H1 (cell line): ENCODE results near the gene LITAFD. TPM values are rescaled to one million over a fixed set of nuclear protein-coding genes. Genes with fewer than 3 reads are reported as not detected.

Source experiments
- CTCF ChIA-PET: fragments of 300-600 bp; sonication (Branson Sonifier 250); formaldehyde crosslinking; loops from one replicate; lab custom pipeline; 2021; ENCODE audit not compliant: partially characterized antibody; lab: Charles Lee
- POLR2A ChIA-PET: fragments of 300-600 bp; sonication (Branson Sonifier 250); formaldehyde crosslinking; loops from one replicate; lab custom pipeline; 2021; ENCODE audit warnings: inconsistent platforms; ENCODE audit not compliant: partially characterized antibody; lab: Charles Lee
- DNase-seq, 2 experiments: peaks; one replicate each; pipeline versions ENCODE4 v3.0.0 to v3.0.0-alpha.2; 2010 to 2022; ENCODE audit warnings: low spot score in 2 of 2, low read depth in 1 of 2, mixed read lengths in 1 of 2
- FAIRE-seq: peaks from 2 replicates; lab custom pipeline; 2011; peaks lifted over from hg19 to GRCh38; lab: Jason Lieb, UNC
- H2AFZ ChIP-seq: 2 replicates; pipeline ENCODE4 v1.8.1; 2012; ENCODE audit warnings: low read length, inconsistent platforms
- H2AK5ac ChIP-seq: 2 replicates; pipeline ENCODE4 v1.6.1; 2013; ENCODE audit warnings: low read depth, low read length
- H2BK120ac ChIP-seq: replicated peaks from 2 replicates; pipeline ENCODE3; 2013; ENCODE audit warnings: low read depth, low read length, inconsistent platforms
- H2BK12ac ChIP-seq: 2 replicates; pipeline ENCODE4 v1.6.1; 2013; ENCODE audit warnings: low read depth, low read length
- H2BK15ac ChIP-seq: 2 replicates; pipeline ENCODE4 v1.6.1; 2013; ENCODE audit warnings: low read length
- H2BK20ac ChIP-seq: 2 replicates; pipeline ENCODE4 v1.6.1; 2013; ENCODE audit warnings: low read length
- H2BK5ac ChIP-seq: 2 replicates; pipeline ENCODE4 v1.6.1; 2013; ENCODE audit warnings: low read depth, low read length
- H3K14ac ChIP-seq: 2 replicates; pipeline ENCODE4 v1.6.1; 2013; ENCODE audit warnings: inconsistent platforms; ENCODE audit not compliant: insufficient read length
- H3K18ac ChIP-seq: 2 replicates; pipeline ENCODE4 v1.6.1; 2013; ENCODE audit warnings: low read length; ENCODE audit errors: extremely low read depth
- H3K23ac ChIP-seq: 2 replicates; pipeline ENCODE4 v1.6.1; 2013; ENCODE audit warnings: inconsistent platforms; ENCODE audit not compliant: insufficient read length
- H3K23me2 ChIP-seq: 2 replicates; pipeline ENCODE4 v1.6.1; 2013; ENCODE audit warnings: low read depth, low read length
- H3K27ac ChIP-seq: 2 replicates; pipeline ENCODE4 v1.6.1; 2011; ENCODE audit warnings: low read depth, low read length, inconsistent platforms
- H3K27me3 ChIP-seq, 4 experiments: replicated peaks in 1 of 4; 1 replicate in 1 of 4; 2 replicates in 3 of 4; pipeline versions ENCODE4 v1.6.1 to v1.8.1; 2011 to 2013; ENCODE audit warnings: low read length in 3 of 4, mild to moderate bottlenecking in 3 of 4, inconsistent platforms in 2 of 4, mixed read lengths in 2 of 4, moderate library complexity in 1 of 4; ENCODE audit not compliant: control insufficient read depth in 3 of 4, insufficient read depth in 3 of 4; ENCODE audit errors: extremely low read depth in 1 of 4
- H3K36me3 ChIP-seq, 4 experiments: 2 replicates each; pipeline versions ENCODE4 v1.6.1 to v1.8.1; 2011 to 2013; ENCODE audit warnings: mild to moderate bottlenecking in 4 of 4, low read length in 3 of 4, moderate library complexity in 2 of 4, control low read depth in 1 of 4, inconsistent platforms in 1 of 4; ENCODE audit not compliant: insufficient read depth in 4 of 4, control insufficient read depth in 2 of 4
- H3K4ac ChIP-seq: replicated peaks from 2 replicates; pipeline ENCODE3; 2013; ENCODE audit warnings: low read length, low read depth, mixed read lengths, inconsistent platforms; ENCODE audit not compliant: insufficient read length
- H3K4me1 ChIP-seq, 4 experiments: replicated peaks in 1 of 4; 1 replicate in 1 of 4; 2 replicates in 3 of 4; pipeline versions ENCODE4 v1.6.1 to v1.8.1; 2011 to 2013; ENCODE audit warnings: low read length in 3 of 4, inconsistent platforms in 2 of 4, mixed read lengths in 1 of 4; ENCODE audit not compliant: insufficient read depth in 4 of 4, control insufficient read depth in 3 of 4
- H3K4me2 ChIP-seq, 2 experiments: 2 replicates each; pipeline versions ENCODE4 v1.6.1 to v1.8.1; 2011 to 2013; ENCODE audit warnings: low read depth in 2 of 2, low read length in 2 of 2, control low read depth in 1 of 2, inconsistent platforms in 1 of 2, mild to moderate bottlenecking in 1 of 2; ENCODE audit not compliant: insufficient read depth in 1 of 2
- H3K4me3 ChIP-seq, 4 experiments: fragments of 200-600, 300-600 bp in 1 of 4; sonication (generic), shearing (Covaris generic), sonication (Bioruptor Twin) in 1 of 4; 2 replicates each; pipeline versions ENCODE4 v1.5.1 to v1.8.1; 2011 to 2016; ENCODE audit warnings: low read length in 4 of 4, low read depth in 3 of 4, control low read depth in 2 of 4, inconsistent platforms in 2 of 4, mild to moderate bottlenecking in 2 of 4, mixed read lengths in 1 of 4, moderate library complexity in 1 of 4; ENCODE audit not compliant: insufficient read depth in 2 of 4; ENCODE audit errors: extremely low read depth in 1 of 4
- H3K56ac ChIP-seq: replicated peaks from 2 replicates; pipeline ENCODE3; 2013; ENCODE audit warnings: low read depth, mild to moderate bottlenecking, mixed read lengths, low read length, inconsistent platforms; ENCODE audit not compliant: insufficient read length
- H3K79me1 ChIP-seq: 2 replicates; pipeline ENCODE4 v1.6.1; 2013; ENCODE audit warnings: low read depth, low read length, control low read depth
- H3K79me2 ChIP-seq, 2 experiments: 2 replicates each; pipeline versions ENCODE4 v1.6.1 to v1.8.1; 2012 to 2013; ENCODE audit warnings: low read length in 2 of 2, mild to moderate bottlenecking in 2 of 2, inconsistent platforms in 1 of 2; ENCODE audit not compliant: insufficient read depth in 2 of 2, control insufficient read depth in 1 of 2
- H3K9ac ChIP-seq, 4 experiments: replicated peaks in 1 of 4; 1 replicate in 1 of 4; 2 replicates in 3 of 4; pipeline versions ENCODE4 v1.6.1 to v1.8.1; 2011 to 2013; ENCODE audit warnings: low read depth in 3 of 4, low read length in 3 of 4, control low read depth in 2 of 4, mild to moderate bottlenecking in 2 of 4, moderate library complexity in 2 of 4, inconsistent platforms in 1 of 4; ENCODE audit errors: extremely low read depth in 1 of 4
- H3K9me3 ChIP-seq, 2 experiments: 2 replicates each; pipeline versions ENCODE4 v1.6.1 to v1.8.1; 2012 to 2013; ENCODE audit warnings: mild to moderate bottlenecking in 2 of 2, moderate library complexity in 2 of 2, control low read depth in 1 of 2, inconsistent platforms in 1 of 2, low read depth in 1 of 2, low read length in 1 of 2, mixed read lengths in 1 of 2; ENCODE audit not compliant: insufficient read depth in 2 of 2
- H4K20me1 ChIP-seq, 2 experiments: replicated peaks in 1 of 2; 2 replicates each; pipeline versions ENCODE3 to v1.8.1; 2011 to 2013; ENCODE audit warnings: inconsistent platforms in 2 of 2, low read length in 2 of 2, mild to moderate bottlenecking in 1 of 2; ENCODE audit not compliant: insufficient read depth in 2 of 2, control insufficient read depth in 1 of 2
- H4K5ac ChIP-seq: 2 replicates; pipeline ENCODE4 v1.6.1; 2013; ENCODE audit warnings: low read length, low read depth, mixed read lengths, inconsistent platforms; ENCODE audit not compliant: insufficient read length
- H4K8ac ChIP-seq: 2 replicates; pipeline ENCODE4 v1.8.0; 2013; ENCODE audit warnings: mild to moderate bottlenecking, moderate library complexity, low read length, inconsistent platforms; ENCODE audit not compliant: insufficient read depth; ENCODE audit errors: extremely low read depth
- H4K91ac ChIP-seq: replicated peaks from 2 replicates; pipeline ENCODE3; 2013; ENCODE audit warnings: low read length, mixed read lengths, inconsistent platforms; ENCODE audit not compliant: insufficient read length
- BCL11A ChIP-seq, 2 experiments: IDR thresholded peaks; one replicate each; pipeline ENCODE4 v1.6.1; 2011; ENCODE audit warnings: low read depth in 2 of 2, low read length in 2 of 2, mild to moderate bottlenecking in 2 of 2
- EZH2 ChIP-seq: fragments of 200-600 bp; sonication (generic); IDR thresholded peaks from 2 replicates; pipeline ENCODE4 v1.7.1; 2012; ENCODE audit warnings: low read depth, mild to moderate bottlenecking, moderate library complexity, low read length, inconsistent platforms; ENCODE audit not compliant: severe bottlenecking
- WGBS, 2 experiments: shearing (Covaris generic) in 1 of 2; methylation state at CpG; one replicate each; pipeline versions ENCODE4 v1.1.6 to v1.1.7; 2013 to 2015; ENCODE audit warnings: low lambda C conversion rate in 2 of 2, mixed read lengths in 2 of 2, inconsistent platforms in 1 of 2, low coverage in 1 of 2, missing lambda C conversion rate in 1 of 2; ENCODE audit not compliant: insufficient replicate concordance in 2 of 2, insufficient coverage in 1 of 2, insufficient read length in 1 of 2; ENCODE audit errors: extremely low coverage in 1 of 2, missing lambda C conversion rate in 1 of 2; 5-methylcytosine and 5-hydroxymethylcytosine counted together
- polyA plus RNA-seq, 7 experiments: library from polyadenylated mRNA; depleted of rRNA in 3 of 7; stranded (reverse) in 5 of 7; unstranded in 2 of 7; fragments of >200 nt in 5 of 7; fragments of 200-250 nt in 2 of 7; gene quantifications; 1 replicate in 5 of 7; 2 replicates in 1 of 7; 4 replicates in 1 of 7; pipeline versions ENCODE4 v1.2.1 to v1.2.3, GENCODE V29; 2011 to 2013; ENCODE audit warnings: missing spikeins in 2 of 7, mixed read lengths in 2 of 7
- total RNA-seq: library from RNA; stranded (reverse); fragmentation: NEBNext Ultra II Directional; extraction: Animal tissue kit (Norgen Biotek cat#: 25700); gene quantifications from 2 replicates; pipeline ENCODE4 v1.2.1, GENCODE V29; 2021

LITAFD gene
- total and polyA plus RNA-seq, 2 of the 8 experiments (the other 6 are each of a cell fraction or from before 2014, with no cell fraction given) = not detected

- H3K4me2 ChIP-seq = no peak overlapping the region
- no peak overlapping the region for H4K91ac ChIP-seq
- DNase-seq (no peak), FAIRE-seq (no peak)
- TF ChIP-seq BCL11A (IDR thresholded peaks at IDR 0.05; ENCODE audit: low read depth in 2 of 2, low read length in 2 of 2) = no peak
- no peak for TF ChIP-seq EZH2
- H3K79me2 ChIP-seq = peaks cover 53 to 100% of the 10 kb centered on the region in 2 experiments
- H3K27me3 ChIP-seq = no peaks in the 10 kb centered on the region
- CTCF ChIA-PET = interaction anchor here (0.6 to 10.5 kb wide), 18 partner anchors 8 to 1263 kb away, joined by 3 to 189 read pairs (median 4); no protein-coding TSS in a partner anchor
- peaks cover 41 to 44% of the 10 kb centered on the region in 2 experiments for H4K20me1 ChIP-seq
- H2BK20ac ChIP-seq = no peak overlapping the region
- H2AK5ac ChIP-seq = no peak overlapping the region
- no peak overlapping the region for H3K14ac ChIP-seq
- no peak overlapping the region for H3K23ac ChIP-seq
- H2BK12ac ChIP-seq = no peak overlapping the region
- POLR2A ChIA-PET = interaction anchor here (1.1 to 1.2 kb wide), 2 partner anchors 11 to 161 kb away, joined by 3 read pairs; no protein-coding TSS in a partner anchor
- no peak overlapping the region for H2BK5ac ChIP-seq
- peaks cover 3 to 10% (median 6%) of the 10 kb centered on the region in 4 experiments for H3K4me1 ChIP-seq
- WGBS, 2 experiments = 82% methylated on average over 6 of the region's 6 CpGs; no CpG with 5 or more reads in 1 of the 2 experiments
- H3K9ac ChIP-seq = 0 out of 7 replicates have a peak overlapping the region, but pooled peaks of 1 of the 4 experiments have one; percentile 18
- no peak overlapping the region for H3K4ac ChIP-seq
- H3K79me1 ChIP-seq = peaks cover 10% of the 10 kb centered on the region
- H3K9me3 ChIP-seq = no peaks in the 10 kb centered on the region
- H2BK15ac ChIP-seq = no peak overlapping the region
- no peaks in the 10 kb centered on the region for H3K23me2 ChIP-seq
- H2BK120ac ChIP-seq = no peak overlapping the region
- H3K4me3 ChIP-seq = no peak overlapping the region
- peaks cover 0 to 6% (median 3%) of the 10 kb centered on the region in 4 experiments; a peak in 3 of 8 replicates for H3K36me3 ChIP-seq
- no peak overlapping the region for H3K18ac ChIP-seq
- no peak overlapping the region for H2AFZ ChIP-seq
- no peak overlapping the region for H3K56ac ChIP-seq
- no peak overlapping the region for H4K5ac ChIP-seq
- no peak overlapping the region for H3K27ac ChIP-seq
- no peak overlapping the region for H4K8ac ChIP-seq
Measured at GRCh38 chr16:8934601-8935000, 52.5 kb downstream of the LITAFD start.

Other genes starting within 250 kb of the LITAFD start
- gene ABAT, start 207.7 kb upstream of the LITAFD start, total RNA-seq = 8.4 and 8.9 TPM in 2 replicates
- 6.4 and 6.9 TPM in 2 replicates for gene ABAT, start 207.7 kb upstream of the LITAFD start, polyA plus RNA-seq (2011; rRNA removed)
- gene TMEM186, start 84.7 kb upstream of the LITAFD start, total RNA-seq = 13.1 and 14.3 TPM in 2 replicates
- 10.5 and 13.1 TPM in 2 replicates for gene TMEM186, start 84.7 kb upstream of the LITAFD start, polyA plus RNA-seq (2011; rRNA removed)
- gene PMM2, start 84.5 kb upstream of the LITAFD start, total RNA-seq = 47.0 and 49.4 TPM in 2 replicates
- 26.2 and 40.0 TPM in 2 replicates for gene PMM2, start 84.5 kb upstream of the LITAFD start, polyA plus RNA-seq (2011; rRNA removed)
- 300 and 326 TPM in 2 replicates for gene CARHSP1, start 13.3 kb upstream of the LITAFD start, total RNA-seq
- 292 and 364 TPM in 2 replicates for gene CARHSP1, start 13.3 kb upstream of the LITAFD start, polyA plus RNA-seq (2011; rRNA removed)
- gene USP7, start 81.6 kb downstream of the LITAFD start, total RNA-seq = 208 and 211 TPM in 2 replicates
- 21.3 and 22.8 TPM in 2 replicates for gene USP7, start 81.6 kb downstream of the LITAFD start, polyA plus RNA-seq (2011; rRNA removed)
- 63.1 and 66.1 TPM in 2 replicates for gene HAPSTR1, start 209.3 kb downstream of the LITAFD start, total RNA-seq
- 11.6 and 11.9 TPM in 2 replicates for gene HAPSTR1, start 209.3 kb downstream of the LITAFD start, polyA plus RNA-seq (2011; rRNA removed)